Frontal cortex (tissue), 4 donors: ENCODE results near the gene LCMT2. TPM values are rescaled to one million over a fixed set of nuclear protein-coding genes. Genes with fewer than 3 reads are reported as not detected.

Experiments
- DNase-seq, 2 donors: peaks; one replicate each; pipeline ENCODE4 v3.0.0; 2012; ENCODE audit warnings: low spot score in 2 of 2
- FAIRE-seq: peaks from 2 replicates; lab custom pipeline; 2012; peaks lifted over from hg19 to GRCh38; lab: Jason Lieb, UNC
- total RNA-seq: library from RNA; depleted of rRNA; stranded (reverse); fragments of >200 nt; gene quantifications from one replicate; pipeline ENCODE4 v1.2.3, GENCODE V29; 2014
- donor health status: control.
- donor health status: control.
- donor health status: control.

LCMT2 gene
- total RNA-seq, result 17.5 TPM

GRCh38 chr15:43329960-43330779, at the start of gene LCMT2:
Gene LCMT2 (minus strand): TSS chr15:43330573. CDS start chr15:43330489, 84 bp downstream.
- DNase-seq (peak; percentile 87 to 89), FAIRE-seq (no peak)

GRCh38 chr15:43378601-43379000, 48.2 kb upstream of the LCMT2 start:
- DNase-seq (no peak), FAIRE-seq (no peak)

GRCh38 chr15:43376017-43376705, 45.8 kb upstream of the LCMT2 start:
- FAIRE-seq (no peak), DNase-seq (no peak)

GRCh38 chr15:43370975-43371974, 40.9 kb upstream of the LCMT2 start, which contains the start of the genes TUBGCP4 and ZSCAN29:
Gene TUBGCP4 (plus strand): TSS chr15:43371101. CDS start chr15:43371355, 254 bp downstream.
Gene ZSCAN29 (minus strand): TSS chr15:43371043. CDS start chr15:43369913, 1,130 bp downstream.
- FAIRE-seq (no peak), DNase-seq (peak; percentile 84 to 88)

- FAIRE-seq (no peak), DNase-seq (peak; percentile 19 to 28)
Measured at GRCh38 chr15:43370310-43370974, 40.1 kb upstream of the LCMT2 start.

GRCh38 chr15:43361313-43361903, 31.0 kb upstream of the LCMT2 start:
- no peak for DNase-seq
- FAIRE-seq, result no peak

- FAIRE-seq (no peak), DNase-seq (no peak)
Measured at GRCh38 chr15:43360821-43361220, 30.4 kb upstream of the LCMT2 start.

- no peak for DNase-seq
- FAIRE-seq, result no peak
Measured at GRCh38 chr15:43352693-43353382, 22.5 kb upstream of the LCMT2 start.

GRCh38 chr15:43347114-43347513, 16.7 kb upstream of the LCMT2 start:
- FAIRE-seq (no peak), DNase-seq (no peak)

- DNase-seq (no peak), FAIRE-seq (no peak)
Measured at GRCh38 chr15:43346305-43346704, 15.9 kb upstream of the LCMT2 start.

- DNase-seq (no peak), FAIRE-seq (no peak)
Measured at GRCh38 chr15:43330780-43331087, 361 bp upstream of the LCMT2 start.

GRCh38 chr15:43329217-43329959, 985 bp downstream of the LCMT2 start:
- FAIRE-seq (no peak), DNase-seq (peak in 1 of 2 donors; percentile 9)

GRCh38 chr15:43325039-43325684, 5.2 kb downstream of the LCMT2 start:
- FAIRE-seq, result no peak

GRCh38 chr15:43318990-43319771, 11.2 kb downstream of the LCMT2 start:
- FAIRE-seq, result no peak
- no peak for DNase-seq

More at GRCh38 chr15:43325039-43325684, 5.2 kb downstream of the LCMT2 start:
- DNase-seq, result no peak

- DNase-seq, result no peak
- FAIRE-seq, result no peak
Measured at GRCh38 chr15:43317566-43318184, 12.7 kb downstream of the LCMT2 start.

- no peak for FAIRE-seq
Measured at GRCh38 chr15:43316971-43317346, 13.4 kb downstream of the LCMT2 start.

More at GRCh38 chr15:43316971-43317346, 13.4 kb downstream of the LCMT2 start:
- no peak for DNase-seq
